Transverse colon (tissue), 4 donors: Measurements from ENCODE around the gene FBXW9. TPM values are rescaled to one million over a fixed set of nuclear protein-coding genes. Genes with fewer than 3 reads are reported as not detected.
A peak's percentile ranks its signal among the peaks of the same experiment; 100 is the strongest.

Source experiments
- DNase-seq: peaks from one replicate; pipeline ENCODE4 v3.0.0-alpha.2; 2019
- H3K27ac ChIP-seq, 4 donors: fragments of 200-600 bp; sonication (generic); 2 replicates each; pipeline ENCODE4 v1.5.1; 2016 to 2018; ENCODE audit warnings: inconsistent platforms in 4 of 4
- H3K27me3 ChIP-seq: fragments of 200-600 bp; sonication (generic); 2 replicates; pipeline ENCODE4 v1.5.1; 2017; ENCODE audit warnings: inconsistent platforms
- H3K36me3 ChIP-seq, 4 donors: fragments of 200-600 bp; sonication (generic); 2 replicates each; pipeline ENCODE4 v1.5.1; 2017 to 2019; ENCODE audit warnings: inconsistent platforms in 4 of 4
- H3K4me1 ChIP-seq, 4 donors: fragments of 200-600 bp; sonication (generic); 2 replicates each; pipeline ENCODE4 v1.5.1; 2017 to 2020; ENCODE audit warnings: inconsistent platforms in 4 of 4
- H3K4me3 ChIP-seq, 4 donors: fragments of 200-600 bp; sonication (generic); 1 replicate in 1 of 4; 2 replicates in 3 of 4; pipeline versions ENCODE4 v1.5.1 to v1.6.1; 2017 to 2019; ENCODE audit warnings: inconsistent platforms in 4 of 4
- H3K9me3 ChIP-seq, 2 donors: fragments of 200-600 bp; sonication (generic); 2 replicates each; pipeline ENCODE4 v1.5.1; 2017 to 2019; ENCODE audit warnings: inconsistent platforms in 2 of 2
- CTCF ChIP-seq, 5 experiments: fragments of 200-600 bp in 3 of 5; fragments of 450-650 bp in 2 of 5; sonication (generic) in 3 of 5; IDR thresholded peaks; 1 replicate in 2 of 5; 2 replicates in 3 of 5; pipeline ENCODE4 v1.5.1; 2016 to 2017; ENCODE audit warnings: antibody characterized with exemption in 5 of 5, inconsistent platforms in 3 of 5, mild to moderate bottlenecking in 2 of 5, moderate library complexity in 1 of 5
- EP300 ChIP-seq: sonication (generic); formaldehyde crosslinking; IDR thresholded peaks from one replicate; pipeline ENCODE4 v1.6.1; 2017; ENCODE audit warnings: antibody characterized with exemption, low read depth
- POLR2A ChIP-seq: fragments of 450-650 bp; IDR thresholded peaks from one replicate; pipeline ENCODE4 v1.6.1; 2016; ENCODE audit warnings: antibody characterized with exemption, mild to moderate bottlenecking, moderate library complexity
- POLR2AphosphoS5 ChIP-seq, 3 donors: sonication (generic); formaldehyde crosslinking; IDR thresholded peaks; one replicate each; pipeline ENCODE4 v1.6.1; 2016; ENCODE audit warnings: antibody characterized with exemption in 3 of 3
- WGBS, 2 donors: methylation state at CpG; one replicate each; pipeline ENCODE4 v1.1.5; 2018; ENCODE audit warnings: low coverage in 1 of 2; 5-methylcytosine and 5-hydroxymethylcytosine counted together
- in situ Hi-C, 4 donors: fragments of 200-750 bp; cut with MboI; loops; one replicate each; pipeline versions ENCODE4 v1.15.0 to v1.15.1; 2017; ENCODE audit warnings: low sequenced_read_pairs in 3 of 4, low pct_ligation_motif_present in 1 of 4, low pct_unique_long_range_greater_than_20kb in 1 of 4
- intact Hi-C: fragments of 100-400 bp; cut with DNase I; formaldehyde crosslinking; loops from one replicate; pipeline ENCODE4 v1.15.1; 2023; ENCODE audit warnings: low total_unique reads
- total RNA-seq, 4 donors: library from RNA; depleted of rRNA; stranded (reverse); fragments of >200 nt; gene quantifications; one replicate each; pipeline ENCODE4 v1.1.0, GENCODE V29; 2016

FBXW9 gene
- total RNA-seq, result 1 to 10 TPM; 3.2 to 8.1 (median 4.9) TPM

GRCh38 chr19:12696366-12697335, at the start of gene FBXW9:
FBXW9 (minus strand) TSS chr19:12696631; CDS start chr19:12696581, 50 bp downstream.
- TF ChIP-seq POLR2A (peak; percentile 76), CTCF (IDR thresholded peaks at IDR 0.05) (no peak), EP300 (no peak), POLR2AphosphoS5 (IDR thresholded peaks at IDR 0.05) (peak; percentile 84 to 93 (median 91))

GRCh38 chr19:12745166-12745897, 48.9 kb upstream of the FBXW9 start:
- TF ChIP-seq EP300, result no peak
- TF ChIP-seq POLR2A, result no peak
- no peak for TF ChIP-seq CTCF (IDR thresholded peaks at IDR 0.05)
- no peak for TF ChIP-seq POLR2AphosphoS5 (IDR thresholded peaks at IDR 0.05)
- H3K9me3 ChIP-seq, result no peaks in the 10 kb centered on the region
- H3K27ac ChIP-seq, result no peak overlapping the region
- H3K4me3 ChIP-seq, result no peak overlapping the region
- intact Hi-C loops, result no loop called here
- in situ Hi-C loops, result no loop called here
- no peak for DNase-seq
- peaks cover 0 to under 1% (median 0%) of the 10 kb centered on the region in 4 donors for H3K4me1 ChIP-seq
- no peaks in the 10 kb centered on the region for H3K27me3 ChIP-seq
- 87% methylated on average over 22 of the region's 22 CpGs; no CpG with 5 or more reads in 1 of the 2 donors for WGBS, 2 donors
- peaks cover 0 to 24% (median 12%) of the 10 kb centered on the region in 4 donors for H3K36me3 ChIP-seq

More at GRCh38 chr19:12696366-12697335, at the start of gene FBXW9:
- peaks cover 0 to 19% (median 12%) of the 10 kb centered on the region in 4 donors for H3K4me1 ChIP-seq
- no peaks in the 10 kb centered on the region for H3K9me3 ChIP-seq
- peak within 1 kb of the TSS; percentile 63 to 91 (median 81) for H3K4me3 ChIP-seq
- peaks cover 0 to 10% (median 3%) of the 10 kb centered on the region in 4 donors for H3K36me3 ChIP-seq
- in situ Hi-C loops (no loop called here), intact Hi-C loops (no loop called here)
- peak; percentile 97 for DNase-seq
- H3K27me3 ChIP-seq, result no peaks in the 10 kb centered on the region
- peak within 1 kb of the TSS; percentile 80 to 97 (median 88) for H3K27ac ChIP-seq
- WGBS, 2 donors, result 6 to 15% methylated on average over 3 to 54 of the region's 59 CpGs

GRCh38 chr19:12737835-12738351, 41.5 kb upstream of the FBXW9 start:
- peak overlapping the region; percentile 85 to 90 (median 90) for H3K27ac ChIP-seq
- H3K4me3 ChIP-seq, result peak overlapping the region; percentile 57 to 85 (median 80)
- DNase-seq, result no peak
- 0 to 12% methylated on average over 1 to 13 of the region's 13 CpGs for WGBS, 2 donors
- no peak for TF ChIP-seq CTCF (IDR thresholded peaks at IDR 0.05)
- TF ChIP-seq EP300, result no peak
- TF ChIP-seq POLR2AphosphoS5 (IDR thresholded peaks at IDR 0.05), result no peak
- no peak for TF ChIP-seq POLR2A
- H3K36me3 ChIP-seq, result peaks cover 0 to 6% (median 0%) of the 10 kb centered on the region in 4 donors
- H3K4me1 ChIP-seq, result peaks cover 17 to 37% (median 25%) of the 10 kb centered on the region in 4 donors
- H3K9me3 ChIP-seq, result no peaks in the 10 kb centered on the region
- in situ Hi-C loops, result no loop called here
- intact Hi-C loops, result no loop called here
- no peaks in the 10 kb centered on the region for H3K27me3 ChIP-seq
